Measurements from ENCODE around the gene TPCN1. TPM values are rescaled to one million over a fixed set of nuclear protein-coding genes. Genes with fewer than 3 reads are reported as not detected.

The TPCN1 gene
- total RNA-seq, 1 donor from 2014 or later = 153 TPM

- intact Hi-C loops (cut with micrococcal nuclease) = no loop called here
- TF ChIP-seq, protein P1, sequence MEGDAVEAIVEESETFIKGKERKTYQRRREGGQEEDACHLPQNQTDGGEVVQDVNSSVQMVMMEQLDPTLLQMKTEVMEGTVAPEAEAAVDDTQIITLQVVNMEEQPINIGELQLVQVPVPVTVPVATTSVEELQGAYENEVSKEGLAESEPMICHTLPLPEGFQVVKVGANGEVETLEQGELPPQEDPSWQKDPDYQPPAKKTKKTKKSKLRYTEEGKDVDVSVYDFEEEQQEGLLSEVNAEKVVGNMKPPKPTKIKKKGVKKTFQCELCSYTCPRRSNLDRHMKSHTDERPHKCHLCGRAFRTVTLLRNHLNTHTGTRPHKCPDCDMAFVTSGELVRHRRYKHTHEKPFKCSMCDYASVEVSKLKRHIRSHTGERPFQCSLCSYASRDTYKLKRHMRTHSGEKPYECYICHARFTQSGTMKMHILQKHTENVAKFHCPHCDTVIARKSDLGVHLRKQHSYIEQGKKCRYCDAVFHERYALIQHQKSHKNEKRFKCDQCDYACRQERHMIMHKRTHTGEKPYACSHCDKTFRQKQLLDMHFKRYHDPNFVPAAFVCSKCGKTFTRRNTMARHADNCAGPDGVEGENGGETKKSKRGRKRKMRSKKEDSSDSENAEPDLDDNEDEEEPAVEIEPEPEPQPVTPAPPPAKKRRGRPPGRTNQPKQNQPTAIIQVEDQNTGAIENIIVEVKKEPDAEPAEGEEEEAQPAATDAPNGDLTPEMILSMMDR (IDR thresholded peaks at IDR 0.05; ENCODE audit: borderline replicate concordance) = no peak
- Histone ChIP-seq H3K27me3 (ENCODE audit: low read depth) (no peaks in the 10 kb centered on the region), H3K27ac (replicated peaks) (no peak overlapping the region), H3K9me3 (replicated peaks) (no peaks in the 10 kb centered on the region), H3K4me3 (no peak overlapping the region), H3K4me1 (peaks cover 31% of the 10 kb centered on the region), H3K36me3 (no peaks in the 10 kb centered on the region)
- no peak for DNase-seq
Observed at GRCh38 chr12:113197518-113198077, 23.7 kb upstream of the TPCN1 start.

DNA sequence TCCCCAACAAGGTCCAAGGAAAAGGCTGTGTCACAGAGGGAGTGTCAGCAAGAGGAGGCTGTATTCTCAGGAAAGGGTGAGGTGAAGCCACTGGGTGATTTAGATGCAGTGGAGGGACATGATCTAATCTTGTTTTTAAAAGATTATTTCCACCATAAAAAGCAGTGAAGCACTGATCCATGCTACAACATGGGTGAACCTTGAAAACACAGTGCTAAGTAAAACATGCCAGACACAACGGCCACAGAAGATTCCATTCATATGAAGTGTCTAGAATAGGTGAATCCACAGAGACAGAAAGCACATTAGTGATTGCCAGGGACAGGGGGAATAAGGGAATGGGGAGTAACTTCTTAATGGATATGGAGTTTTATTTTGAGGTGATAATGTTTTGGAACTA lies 23.0 kb upstream of the TPCN1 start:
- H3K4me3 ChIP-seq = no peak overlapping the region
- H3K9me3 ChIP-seq (replicated peaks) = no peaks in the 10 kb centered on the region
- no peak overlapping the region for H3K27ac ChIP-seq (replicated peaks)
- H3K27me3 ChIP-seq (ENCODE audit: low read depth) = no peaks in the 10 kb centered on the region
- peaks cover 24% of the 10 kb centered on the region for H3K4me1 ChIP-seq
- no peaks in the 10 kb centered on the region for H3K36me3 ChIP-seq
- DNase-seq = no peak
- intact Hi-C loops (cut with micrococcal nuclease) = no loop called here
- TF ChIP-seq, protein P1 (IDR thresholded peaks at IDR 0.05; ENCODE audit: borderline replicate concordance) = no peak

DNA sequence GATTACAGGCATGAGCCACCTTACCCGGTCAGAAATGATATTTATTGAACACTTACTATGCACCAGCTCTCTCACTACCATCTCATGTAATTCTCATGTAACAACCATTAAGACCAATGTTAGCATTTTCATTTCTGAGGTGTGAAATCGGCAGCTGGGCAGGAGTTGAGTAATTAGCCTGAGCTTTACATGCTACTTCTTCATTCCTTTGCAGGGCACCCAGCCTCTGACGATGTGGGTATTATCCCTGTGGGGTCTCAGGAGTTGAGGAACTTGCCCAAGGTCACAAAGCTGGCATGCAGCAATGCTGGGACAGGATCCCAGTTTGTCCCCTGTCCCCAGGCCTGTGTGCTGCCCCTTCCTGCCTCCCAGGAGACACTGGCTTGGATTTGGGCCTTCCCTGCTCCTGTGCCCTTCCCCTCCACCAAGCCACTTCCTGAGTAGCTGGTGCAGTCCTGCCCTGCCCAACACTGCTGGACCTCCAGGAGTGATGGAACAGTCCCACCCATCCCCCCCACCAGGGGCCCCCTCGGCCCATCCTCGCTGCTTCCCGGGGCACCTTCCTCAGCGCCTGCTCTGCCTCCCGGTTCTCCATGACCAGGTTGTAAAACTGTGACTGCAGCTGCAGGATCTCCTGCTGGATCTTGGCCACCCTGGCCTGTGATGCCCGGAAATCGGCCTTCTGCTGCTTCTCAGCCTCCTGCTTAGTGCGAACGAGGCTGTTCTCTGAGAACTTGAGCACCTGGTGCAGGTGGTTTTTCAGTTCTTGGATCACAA lies 21.1 kb upstream of the TPCN1 start:
- Histone ChIP-seq H3K9me3 (replicated peaks) (no peaks in the 10 kb centered on the region), H3K4me1 (peaks cover 25% of the 10 kb centered on the region), H3K27ac (replicated peaks) (no peak overlapping the region), H3K4me3 (no peak overlapping the region), H3K36me3 (no peaks in the 10 kb centered on the region), H3K27me3 (ENCODE audit: low read depth) (no peaks in the 10 kb centered on the region)
- TF ChIP-seq, protein P1 (IDR thresholded peaks at IDR 0.05; ENCODE audit: borderline replicate concordance) = no peak
- no peak for DNase-seq
- intact Hi-C loops (cut with micrococcal nuclease) = no loop called here

GRCh38 chr12:113201187-113202177 lies 19.8 kb upstream of the TPCN1 start:
- Histone ChIP-seq H3K36me3 (no peaks in the 10 kb centered on the region), H3K9me3 (replicated peaks) (no peaks in the 10 kb centered on the region), H3K27ac (replicated peaks) (no peak overlapping the region), H3K27me3 (ENCODE audit: low read depth) (no peaks in the 10 kb centered on the region), H3K4me3 (no peak overlapping the region), H3K4me1 (peaks cover 25% of the 10 kb centered on the region)
- TF ChIP-seq, protein P1 (IDR thresholded peaks at IDR 0.05; ENCODE audit: borderline replicate concordance) = no peak
- DNase-seq = no peak
- intact Hi-C loops (cut with micrococcal nuclease) = no loop called here

GRCh38 chr12:113202300-113203075 lies 18.8 kb upstream of the TPCN1 start:
- intact Hi-C loops (cut with micrococcal nuclease) = no loop called here
- Histone ChIP-seq H3K4me1 (peaks cover 21% of the 10 kb centered on the region), H3K9me3 (replicated peaks) (no peaks in the 10 kb centered on the region), H3K27me3 (ENCODE audit: low read depth) (no peaks in the 10 kb centered on the region), H3K27ac (replicated peaks) (no peak overlapping the region), H3K36me3 (no peaks in the 10 kb centered on the region), H3K4me3 (no peak overlapping the region)
- no peak for DNase-seq
- TF ChIP-seq, protein P1 (IDR thresholded peaks at IDR 0.05; ENCODE audit: borderline replicate concordance) = no peak
